K562 (cell line): ENCODE results near the gene PIGQ. TPM values are rescaled to one million over a fixed set of nuclear protein-coding genes. Genes with fewer than 3 reads are reported as not detected.

Experiments used
- CBX2 ChIP-seq: fragments of 200-600 bp; sonication (generic); IDR thresholded peaks from one replicate; pipeline ENCODE4 v1.6.1; 2012; ENCODE audit warnings: mild to moderate bottlenecking, low read length, inconsistent platforms; ENCODE audit not compliant: insufficient read depth, poor library complexity, severe bottlenecking
- FIP1L1 ChIP-seq: fragments of 200-400 bp; formaldehyde crosslinking; IDR thresholded peaks from 2 replicates; pipeline ENCODE4 v1.6.1; 2018; ENCODE audit warnings: mild to moderate bottlenecking, low read depth, low read length; ENCODE audit not compliant: poor library complexity, severe bottlenecking
- FUS ChIP-seq: fragments of 200-400 bp; formaldehyde crosslinking; optimal IDR thresholded peaks from 2 replicates; pipeline ENCODE3; 2017; ENCODE audit warnings: low read depth, low read length
- GABPB1 ChIP-seq: sonication (generic); formaldehyde crosslinking; IDR thresholded peaks from 2 replicates; pipeline ENCODE4 v1.8.0; 2022; ENCODE audit warnings: mild to moderate bottlenecking, missing genetic modification reagents
- GTF2E2 ChIP-seq: fragments of 200-800 bp; sonication (Bioruptor generic); IDR thresholded peaks from 2 replicates; pipeline ENCODE4 v1.6.1; 2016; ENCODE audit warnings: missing genetic modification characterization, missing compliant biosample characterization
- JUND ChIP-seq, 2 experiments: IDR thresholded peaks; 2 replicates in 1 of 2; 3 replicates in 1 of 2; pipeline ENCODE4 v1.6.1; 2011; ENCODE audit warnings: borderline replicate concordance in 2 of 2, low read depth in 2 of 2, low read length in 2 of 2, improper control_type of control experiment in 1 of 2, missing biosample characterization in 1 of 2, missing genetic modification characterization in 1 of 2, missing genetic modification reagents in 1 of 2
- MCM5 ChIP-seq: fragments of 450-650 bp; IDR thresholded peaks from 2 replicates; pipeline ENCODE4 v1.6.1; 2016; ENCODE audit warnings: low read depth
- NCOR1 ChIP-seq: fragments of 450-650 bp; IDR thresholded peaks from 2 replicates; pipeline ENCODE4 v1.6.1; 2016; ENCODE audit warnings: mild to moderate bottlenecking, moderate library complexity
- RBM22 ChIP-seq: fragments of 200-400 bp; formaldehyde crosslinking; IDR thresholded peaks from 2 replicates; pipeline ENCODE4 v1.6.1; 2018; ENCODE audit warnings: low read length, low read depth; ENCODE audit not compliant: poor library complexity, severe bottlenecking
- SAP30 ChIP-seq: fragments of 200-600 bp; sonication (generic); IDR thresholded peaks from 2 replicates; pipeline ENCODE4 v1.6.1; 2012; ENCODE audit warnings: borderline replicate concordance, low read depth, mild to moderate bottlenecking, moderate library complexity, low read length, control low read depth, inconsistent platforms; ENCODE audit not compliant: insufficient read depth, poor library complexity, severe bottlenecking
- SMARCA5 ChIP-seq: fragments of 450-650 bp; IDR thresholded peaks from 2 replicates; pipeline ENCODE4 v1.6.1; 2016
- TEAD1 ChIP-seq, 2 experiments: fragments of 450-650 bp in 1 of 2; sonication (generic) in 1 of 2; formaldehyde crosslinking; IDR thresholded peaks; 2 replicates each; pipeline versions ENCODE4 v1.4.0 to v1.8.0; 2020 to 2022; ENCODE audit warnings: mild to moderate bottlenecking in 2 of 2, missing genetic modification reagents in 1 of 2
- TFAM ChIP-seq: fragments of 250-450 bp; sonication (Bioruptor Pico); conservative IDR thresholded peaks from 2 replicates; pipeline ENCODE4 v1.5.0; 2021; ENCODE audit warnings: mild to moderate bottlenecking, moderate library complexity
- U2AF2 ChIP-seq: fragments of 200-400 bp; formaldehyde crosslinking; optimal IDR thresholded peaks from 2 replicates; pipeline ENCODE3; 2017; ENCODE audit warnings: low read depth, mild to moderate bottlenecking, low read length
- ZBTB17 ChIP-seq: fragments of 450-650 bp; formaldehyde crosslinking; IDR thresholded peaks from 2 replicates; pipeline ENCODE4 v1.4.0; 2020; ENCODE audit warnings: mild to moderate bottlenecking
- ZFPM2 ChIP-seq: fragments of 250-450 bp; sonication (Bioruptor Pico); IDR thresholded peaks from 2 replicates; pipeline ENCODE4 v1.5.1; 2022; ENCODE audit warnings: mild to moderate bottlenecking
- ZNF316 ChIP-seq: fragments of 450-650 bp; IDR thresholded peaks from 2 replicates; pipeline ENCODE4 v1.6.1; 2016
- ZNF507 ChIP-seq: conservative IDR thresholded peaks from 2 replicates; pipeline ENCODE4 v1.6.1; 2017; ENCODE audit warnings: missing genetic modification characterization, missing compliant biosample characterization
- ZZZ3 ChIP-seq: fragments of 450-650 bp; IDR thresholded peaks from 2 replicates; pipeline ENCODE4 v1.6.1; 2016; ENCODE audit warnings: antibody characterized with exemption, mild to moderate bottlenecking, moderate library complexity
- polyA plus RNA-seq, 8 experiments: library from polyadenylated mRNA; depleted of rRNA in 4 of 8; stranded (reverse) in 5 of 8; unstranded in 3 of 8; fragments of >200 nt; fragmentation: Nextera tagmentation in 2 of 8; fragmentation: Illumina TruSeq in 1 of 8; extraction: Ambion mirVana in 2 of 8; extraction: Trizol in 1 of 8; gene quantifications; 2 replicates each; pipeline versions ENCODE4 v1.2.1 to v1.2.3, GENCODE V29; 2011 to 2014; ENCODE audit warnings: inconsistent platforms in 1 of 8, missing spikeins in 1 of 8
- total RNA-seq, 7 experiments: library from RNA; depleted of rRNA in 6 of 7; stranded (reverse); fragments of >200 nt in 6 of 7; fragmentation: Illumina TruSeq in 2 of 7; extraction: Trizol in 2 of 7; gene quantifications; 2 replicates each; pipeline versions ENCODE4 v1.2.1 to v1.2.3, GENCODE V29; 2011 to 2021; ENCODE audit warnings: low replicate concordance in 1 of 7
- TF ChIP-seq, protein P1 (sequence below), 2 experiments: IDR thresholded peaks in 1 of 2; conservative IDR thresholded peaks in 1 of 2; 2 replicates each; pipeline ENCODE4 v1.6.1; 2016; ENCODE audit warnings: low read depth in 2 of 2, mild to moderate bottlenecking in 1 of 2, missing compliant biosample characterization in 1 of 2, missing genetic modification characterization in 1 of 2, moderate library complexity in 1 of 2
- TF ChIP-seq, protein P2 (sequence below): fragments of 250-450 bp; sonication (Bioruptor Pico); IDR thresholded peaks from 2 replicates; pipeline ENCODE4 v1.4.0; 2020; ENCODE audit warnings: mild to moderate bottlenecking
- TF ChIP-seq, protein P3 (sequence below): fragments of 450-650 bp; formaldehyde crosslinking; conservative IDR thresholded peaks from 2 replicates; pipeline ENCODE4 v1.4.0; 2022; ENCODE audit warnings: mild to moderate bottlenecking, missing genetic modification characterization

Gene PIGQ
- total and polyA plus RNA-seq, 9 of the 15 experiments (the other 6 are each of a cell fraction or from before 2014, with no cell fraction given) = 0.20 to 49.6 (median 11.7) TPM

DNA sequence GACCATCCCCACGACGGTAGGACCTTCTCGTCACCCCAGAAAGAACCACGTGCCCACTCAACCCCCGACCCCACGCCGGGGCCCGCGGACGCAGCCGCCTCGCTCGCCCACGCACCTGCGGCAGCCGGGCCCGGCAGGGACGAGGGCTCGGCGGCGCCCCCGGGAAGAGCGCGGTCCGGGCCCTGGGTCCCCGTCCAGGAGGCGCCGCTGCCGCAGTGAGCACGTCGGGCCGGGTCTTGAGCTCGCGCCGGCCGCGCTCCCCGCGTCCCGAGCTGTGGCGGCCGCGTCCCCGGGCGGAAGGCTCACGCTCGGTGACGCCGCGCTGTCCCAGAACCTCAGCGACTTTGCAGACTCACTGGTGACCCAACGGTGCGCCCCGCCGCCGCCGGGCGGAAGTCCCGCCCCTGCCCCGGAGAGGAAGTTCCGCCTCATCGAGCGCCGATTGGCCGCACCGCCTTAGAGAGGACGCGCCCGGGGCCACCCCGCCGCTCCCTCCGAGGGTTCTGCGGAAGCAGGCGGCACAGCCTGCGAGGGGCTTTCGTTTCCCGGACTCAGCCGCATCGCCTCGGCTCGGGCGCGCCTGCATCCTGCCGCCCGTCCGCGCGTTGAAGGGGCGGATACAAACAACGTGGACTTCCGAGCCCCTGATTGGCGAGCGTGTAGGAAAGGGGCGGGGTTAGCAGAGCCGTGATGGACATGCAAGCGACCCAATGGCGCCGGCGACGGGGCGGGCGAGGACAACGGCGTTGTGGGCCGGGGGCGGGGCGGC lies 19.3 kb downstream of the PIGQ start (continued):
- TF ChIP-seq FUS = peak; percentile 74
- TF ChIP-seq SMARCA5 = no peak
- peak; percentile 77 for TF ChIP-seq SAP30
- TF ChIP-seq CBX2 = no peak
- no peak for TF ChIP-seq ZZZ3
- peak; percentile 52 for TF ChIP-seq RBM22
- peak; percentile 17; the same call in 1 of the 2 replicates for TF ChIP-seq JUND (IDR thresholded peaks at IDR 0.05; ENCODE audit: borderline replicate concordance, low read depth, low read length)
- peak; percentile 25; the same call in 1 of the 3 replicates for TF ChIP-seq JUND (tag; IDR thresholded peaks at IDR 0.05; ENCODE audit: borderline replicate concordance, low read depth, low read length)
- no peak for TF ChIP-seq ZNF507 (tag)
- TF ChIP-seq, protein P1, sequence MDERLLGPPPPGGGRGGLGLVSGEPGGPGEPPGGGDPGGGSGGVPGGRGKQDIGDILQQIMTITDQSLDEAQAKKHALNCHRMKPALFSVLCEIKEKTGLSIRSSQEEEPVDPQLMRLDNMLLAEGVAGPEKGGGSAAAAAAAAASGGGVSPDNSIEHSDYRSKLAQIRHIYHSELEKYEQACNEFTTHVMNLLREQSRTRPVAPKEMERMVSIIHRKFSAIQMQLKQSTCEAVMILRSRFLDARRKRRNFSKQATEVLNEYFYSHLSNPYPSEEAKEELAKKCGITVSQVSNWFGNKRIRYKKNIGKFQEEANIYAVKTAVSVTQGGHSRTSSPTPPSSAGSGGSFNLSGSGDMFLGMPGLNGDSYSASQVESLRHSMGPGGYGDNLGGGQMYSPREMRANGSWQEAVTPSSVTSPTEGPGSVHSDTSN (CRISPR knock-in tag; IDR thresholded peaks at IDR 0.05; ENCODE audit: low read depth) = peak; percentile 70; the same call in 1 of the 2 replicates
- TF ChIP-seq, protein P1 (tag; conservative IDR thresholded peaks at IDR 0.05; ENCODE audit: low read depth) = no peak
- TF ChIP-seq ZBTB17 (CRISPR knock-in tag) = peak; percentile 79
- no peak; the same call in 1 of the 2 replicates for TF ChIP-seq GTF2E2
- no peak for TF ChIP-seq MCM5
- TF ChIP-seq TEAD1 (CRISPR knock-in tag; IDR thresholded peaks at IDR 0.05) = peak in 1 of 2 experiments; percentile 65; a peak in 2 of 4 replicates
- TF ChIP-seq, protein P2, sequence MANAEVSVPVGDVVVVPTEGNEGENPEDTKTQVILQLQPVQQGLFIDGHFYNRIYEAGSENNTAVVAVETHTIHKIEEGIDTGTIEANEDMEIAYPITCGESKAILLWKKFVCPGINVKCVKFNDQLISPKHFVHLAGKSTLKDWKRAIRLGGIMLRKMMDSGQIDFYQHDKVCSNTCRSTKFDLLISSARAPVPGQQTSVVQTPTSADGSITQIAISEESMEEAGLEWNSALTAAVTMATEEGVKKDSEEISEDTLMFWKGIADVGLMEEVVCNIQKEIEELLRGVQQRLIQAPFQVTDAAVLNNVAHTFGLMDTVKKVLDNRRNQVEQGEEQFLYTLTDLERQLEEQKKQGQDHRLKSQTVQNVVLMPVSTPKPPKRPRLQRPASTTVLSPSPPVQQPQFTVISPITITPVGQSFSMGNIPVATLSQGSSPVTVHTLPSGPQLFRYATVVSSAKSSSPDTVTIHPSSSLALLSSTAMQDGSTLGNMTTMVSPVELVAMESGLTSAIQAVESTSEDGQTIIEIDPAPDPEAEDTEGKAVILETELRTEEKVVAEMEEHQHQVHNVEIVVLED (CRISPR knock-in tag) = peak; percentile 65
- no peak for TF ChIP-seq U2AF2
- peak; percentile 95 for TF ChIP-seq GABPB1 (CRISPR knock-in tag)
- TF ChIP-seq TFAM (CRISPR knock-in tag) = no peak
- TF ChIP-seq NCOR1 = no peak
- TF ChIP-seq ZFPM2 = no peak
- TF ChIP-seq FIP1L1 = peak; percentile 71
- peak; percentile 55 for TF ChIP-seq ZNF316
- TF ChIP-seq, protein P3, sequence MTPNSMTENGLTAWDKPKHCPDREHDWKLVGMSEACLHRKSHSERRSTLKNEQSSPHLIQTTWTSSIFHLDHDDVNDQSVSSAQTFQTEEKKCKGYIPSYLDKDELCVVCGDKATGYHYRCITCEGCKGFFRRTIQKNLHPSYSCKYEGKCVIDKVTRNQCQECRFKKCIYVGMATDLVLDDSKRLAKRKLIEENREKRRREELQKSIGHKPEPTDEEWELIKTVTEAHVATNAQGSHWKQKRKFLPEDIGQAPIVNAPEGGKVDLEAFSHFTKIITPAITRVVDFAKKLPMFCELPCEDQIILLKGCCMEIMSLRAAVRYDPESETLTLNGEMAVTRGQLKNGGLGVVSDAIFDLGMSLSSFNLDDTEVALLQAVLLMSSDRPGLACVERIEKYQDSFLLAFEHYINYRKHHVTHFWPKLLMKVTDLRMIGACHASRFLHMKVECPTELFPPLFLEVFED (CRISPR knock-in tag) = no peak
